H1 (cell line): ENCODE measurements around the gene ENDOG. TPM values are rescaled to one million over a fixed set of nuclear protein-coding genes. Genes with fewer than 3 reads are reported as not detected.

Experiments
- GABPA ChIP-seq: IDR thresholded peaks from 2 replicates; pipeline ENCODE4 v1.6.1; 2011; ENCODE audit warnings: mild to moderate bottlenecking, low read length, moderate library complexity, borderline replicate concordance; ENCODE audit not compliant: insufficient read depth
- KDM1A ChIP-seq: fragments of 200-600, 300-600 bp; sonication (generic); IDR thresholded peaks from 2 replicates; pipeline ENCODE4 v1.7.1; 2016; ENCODE audit warnings: mild to moderate bottlenecking, low read length, borderline replicate concordance
- SIX5 ChIP-seq: IDR thresholded peaks from 2 replicates; pipeline ENCODE4 v1.6.1; 2011; ENCODE audit warnings: mild to moderate bottlenecking, low read depth, low read length
- polyA plus RNA-seq, 7 experiments: library from polyadenylated mRNA; depleted of rRNA in 3 of 7; stranded (reverse) in 5 of 7; unstranded in 2 of 7; fragments of >200 nt in 5 of 7; fragments of 200-250 nt in 2 of 7; gene quantifications; 1 replicate in 5 of 7; 2 replicates in 1 of 7; 4 replicates in 1 of 7; pipeline versions ENCODE4 v1.2.1 to v1.2.3, GENCODE V29; 2011 to 2013; ENCODE audit warnings: missing spikeins in 2 of 7, mixed read lengths in 2 of 7
- total RNA-seq: library from RNA; stranded (reverse); fragmentation: NEBNext Ultra II Directional; extraction: Animal tissue kit (Norgen Biotek cat#: 25700); gene quantifications from 2 replicates; pipeline ENCODE4 v1.2.1, GENCODE V29; 2021

The ENDOG gene
- total and polyA plus RNA-seq, 2 of the 8 experiments (the other 6 are each of a cell fraction or from before 2014, with no cell fraction given) = 17.5 to 23.4 TPM

- TF ChIP-seq SIX5 (no peak), KDM1A (no peak), GABPA (peak; percentile 86)
Measured at GRCh38 chr9:128786681-128787601, 31.4 kb upstream of the ENDOG start, which contains the start of gene TBC1D13 (continued).
